Cortex of kidney (tissue), 1 donor: ENCODE data around the gene RNU7-1.
"Not testable (repeated sequence)": the region's sequence is repeated elsewhere in the genome, so short reads cannot be mapped to it uniquely, and the experiment has no call there.

Experiments
- DNase-seq: peaks from one replicate; lab custom pipeline; 2025; lab: John Stamatoyannopoulos, UW

The RNU7-1 gene

GRCh38 chr12:6943722-6944380 lies at the start of gene RNU7-1, which contains the start of gene C12orf57:
RNU7-1 (plus strand) TSS chr12:6943816.
C12orf57 (plus strand) TSS chr12:6944022; CDS start chr12:6944122, 100 bp downstream.
- no peak for DNase-seq

DNA sequence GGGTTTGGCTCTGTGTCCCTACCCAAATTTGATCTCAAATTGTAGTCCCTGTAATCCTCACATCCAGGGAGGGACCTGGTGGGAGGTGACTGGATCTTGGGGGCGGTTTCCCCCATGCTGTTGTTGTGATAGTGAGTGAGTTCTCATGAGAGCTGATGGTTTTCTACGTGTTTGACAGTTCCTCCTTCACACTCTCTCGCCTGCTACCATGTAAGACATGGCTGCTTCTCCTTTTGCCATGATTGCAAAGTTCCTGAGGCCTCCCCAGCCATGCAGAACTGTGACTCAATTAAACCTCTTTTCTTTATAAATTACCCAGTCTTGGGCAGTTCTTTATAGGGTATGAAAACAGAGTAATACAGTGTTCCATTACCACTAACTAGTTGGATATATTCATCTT lies 49.3 kb upstream of the RNU7-1 start:
- no peak for DNase-seq

GRCh38 chr12:6896846-6897435 lies 46.7 kb upstream of the RNU7-1 start:
- DNase-seq: no peak

GRCh38 chr12:6899427-6899826 lies 44.2 kb upstream of the RNU7-1 start:
- DNase-seq: no peak

- DNase-seq: no peak
Measured at GRCh38 chr12:6899837-6900519, 43.6 kb upstream of the RNU7-1 start.

DNA sequence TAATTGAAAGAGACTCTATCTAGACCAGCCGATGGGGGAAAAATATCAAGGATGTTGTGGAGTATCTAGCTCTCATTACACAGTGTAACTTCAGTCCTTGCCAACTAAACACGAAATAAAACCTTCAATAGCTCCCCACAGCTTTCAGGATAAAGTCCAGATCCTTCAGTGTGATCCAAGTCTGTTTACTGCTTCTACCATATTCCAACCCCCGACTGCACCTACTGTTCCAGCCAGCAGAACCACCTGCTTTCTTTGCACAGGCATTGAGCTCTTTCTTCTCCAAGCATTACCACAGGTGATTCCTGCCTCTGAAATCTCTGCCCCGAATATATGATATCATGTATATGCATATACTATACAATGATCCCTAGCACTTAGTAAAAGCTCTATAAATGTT lies 41.2 kb upstream of the RNU7-1 start:
- no peak for DNase-seq

DNA sequence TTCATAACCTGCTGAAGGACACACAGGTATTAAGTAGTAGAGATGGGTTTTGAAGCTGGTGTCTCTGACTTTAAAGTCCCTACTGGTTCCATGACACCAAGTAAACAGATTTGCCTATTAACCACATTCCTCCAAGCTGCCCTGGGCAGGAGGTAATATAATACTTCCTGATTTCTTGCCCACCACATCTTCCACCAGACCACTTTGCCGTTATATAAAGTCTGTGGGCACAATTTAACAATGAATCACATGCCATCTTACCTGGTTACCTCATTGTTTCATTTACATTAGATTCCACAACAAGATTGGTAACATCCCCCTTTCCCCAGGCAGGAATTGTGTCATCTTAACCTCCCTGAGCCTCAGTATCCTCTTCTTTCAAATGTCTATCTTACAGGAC lies 39.9 kb upstream of the RNU7-1 start:
- no peak for DNase-seq

- no peak for DNase-seq
Measured at GRCh38 chr12:6904280-6905276, 39.0 kb upstream of the RNU7-1 start, which contains the start of gene LRRC23. LRRC23 (plus strand) TSS chr12:6904822; CDS start chr12:6905634, 812 bp downstream.

GRCh38 chr12:6905414-6906040 lies 38.1 kb upstream of the RNU7-1 start:
- no peak for DNase-seq

- DNase-seq: not testable (repeated sequence)
Measured at GRCh38 chr12:6908141-6908540, 35.5 kb upstream of the RNU7-1 start.

- DNase-seq: no peak
Measured at GRCh38 chr12:6909421-6910145, 34.0 kb upstream of the RNU7-1 start.

- DNase-seq: no peak
Measured at GRCh38 chr12:6912164-6912935, 31.3 kb upstream of the RNU7-1 start.

DNA sequence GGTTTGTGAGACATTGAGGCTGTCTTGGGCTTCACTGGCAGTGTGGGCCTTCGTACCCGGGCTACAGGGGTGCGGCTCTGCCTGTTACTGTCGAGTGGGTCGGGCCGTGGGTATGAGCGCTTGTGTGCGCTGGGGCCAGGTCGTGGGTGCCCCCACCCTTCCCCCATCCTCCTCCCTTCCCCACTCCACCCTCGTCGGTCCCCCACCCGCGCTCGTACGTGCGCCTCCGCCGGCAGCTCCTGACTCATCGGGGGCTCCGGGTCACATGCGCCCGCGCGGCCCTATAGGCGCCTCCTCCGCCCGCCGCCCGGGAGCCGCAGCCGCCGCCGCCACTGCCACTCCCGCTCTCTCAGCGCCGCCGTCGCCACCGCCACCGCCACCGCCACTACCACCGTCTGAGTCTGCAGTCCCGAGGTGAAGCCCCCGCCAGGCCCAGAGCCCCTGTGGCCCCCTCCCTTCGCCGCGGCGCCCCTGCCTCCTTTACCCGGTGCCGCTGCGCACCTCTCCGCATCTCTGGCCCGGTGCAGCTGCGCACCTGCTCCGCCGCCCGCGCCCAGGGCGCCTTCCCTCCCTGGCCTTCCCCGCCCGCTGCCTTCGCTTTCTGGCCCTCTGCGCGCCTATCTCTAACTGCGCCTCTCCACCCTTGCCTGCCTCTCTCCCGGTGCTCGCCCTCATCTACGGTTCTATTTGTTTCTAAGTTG lies 29.2 kb upstream of the RNU7-1 start, which contains the start of gene ENO2:
ENO2 (plus strand) TSS at position 335 of the 701 bp plus-strand sequence. CDS start 1,253 bp downstream, outside the sequence.
- no peak for DNase-seq

DNA sequence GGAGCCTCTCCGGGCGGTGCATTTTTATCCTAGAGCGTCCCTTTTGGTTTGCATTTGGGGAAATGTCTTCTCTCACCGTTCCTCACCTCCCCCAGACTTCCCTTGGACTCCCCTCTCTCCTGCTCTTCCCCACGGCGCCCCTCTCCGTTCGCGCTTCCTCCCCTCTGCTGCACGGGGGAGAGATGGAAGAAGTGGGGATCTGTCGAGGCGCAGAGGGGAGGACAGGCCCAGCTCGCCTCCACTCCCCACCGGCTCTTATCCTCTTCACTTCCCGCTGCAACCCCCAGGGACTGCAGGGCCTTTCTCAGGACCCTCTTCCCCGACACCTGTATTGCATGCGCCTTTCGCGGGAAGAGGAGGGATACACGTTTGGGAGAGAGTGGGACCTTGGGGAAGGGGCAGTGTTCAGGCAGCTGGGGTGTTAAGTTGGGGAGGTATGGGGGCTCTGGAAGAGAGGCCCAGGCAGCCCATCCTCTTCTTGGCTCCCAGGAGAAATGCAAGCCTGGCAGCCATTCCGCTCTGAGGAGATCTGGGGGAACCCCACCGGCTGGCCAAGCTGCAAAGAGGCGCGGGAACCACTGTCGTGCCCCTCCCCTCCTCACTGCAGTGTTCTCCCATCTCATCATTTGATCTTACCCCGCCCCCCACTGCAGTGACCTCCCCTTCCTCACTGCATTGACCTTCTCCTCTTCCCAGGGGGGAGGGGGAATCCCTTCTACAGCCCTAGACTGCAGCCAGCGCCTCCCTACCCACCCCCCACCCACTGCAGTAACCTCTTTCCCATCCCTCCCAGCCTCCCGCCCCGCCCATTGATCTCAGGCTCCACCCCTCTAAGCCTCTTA lies 28.4 kb upstream of the RNU7-1 start:
- no peak for DNase-seq

- no peak for DNase-seq
Measured at GRCh38 chr12:6915789-6916285, 27.8 kb upstream of the RNU7-1 start.

DNA sequence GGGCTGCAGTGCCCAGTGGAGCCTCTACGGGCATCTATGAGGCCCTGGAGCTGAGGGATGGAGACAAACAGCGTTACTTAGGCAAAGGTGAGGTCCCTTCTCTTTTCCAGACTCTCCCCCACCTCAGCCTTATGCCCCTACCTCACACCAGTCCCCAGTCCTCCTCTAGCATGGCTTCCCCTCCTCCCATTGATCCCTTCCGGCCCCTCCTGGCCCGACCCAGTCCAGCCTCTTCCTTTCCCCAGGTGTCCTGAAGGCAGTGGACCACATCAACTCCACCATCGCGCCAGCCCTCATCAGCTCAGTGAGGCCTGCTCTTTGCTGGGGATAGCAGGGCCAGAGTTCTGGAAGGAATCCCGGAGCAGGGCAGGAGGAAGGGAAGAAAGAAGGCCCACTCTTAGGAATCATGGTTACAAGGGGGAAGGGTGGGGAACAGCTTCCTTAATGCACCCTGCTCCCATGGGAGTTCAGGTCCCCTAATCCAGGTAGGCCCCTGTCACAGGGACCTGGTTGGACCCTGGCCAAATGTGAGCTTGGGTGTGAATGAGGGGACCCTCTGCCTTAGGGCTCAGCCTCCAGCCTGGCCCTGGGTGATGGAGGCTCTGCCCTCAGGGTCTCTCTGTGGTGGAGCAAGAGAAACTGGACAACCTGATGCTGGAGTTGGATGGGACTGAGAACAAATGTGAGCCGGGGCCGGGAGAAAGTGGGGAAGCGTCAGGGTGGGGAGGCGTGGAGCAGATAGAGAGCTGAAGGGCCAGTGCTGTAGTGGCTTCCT lies 27.0 kb upstream of the RNU7-1 start:
- no peak for DNase-seq
